ENCODE data around the gene TMCO2. TPM values are rescaled to one million over a fixed set of nuclear protein-coding genes. Genes with fewer than 3 reads are reported as not detected.

TMCO2 gene
- total RNA-seq, 1 experiment from 2014 or later: not detected

DNA sequence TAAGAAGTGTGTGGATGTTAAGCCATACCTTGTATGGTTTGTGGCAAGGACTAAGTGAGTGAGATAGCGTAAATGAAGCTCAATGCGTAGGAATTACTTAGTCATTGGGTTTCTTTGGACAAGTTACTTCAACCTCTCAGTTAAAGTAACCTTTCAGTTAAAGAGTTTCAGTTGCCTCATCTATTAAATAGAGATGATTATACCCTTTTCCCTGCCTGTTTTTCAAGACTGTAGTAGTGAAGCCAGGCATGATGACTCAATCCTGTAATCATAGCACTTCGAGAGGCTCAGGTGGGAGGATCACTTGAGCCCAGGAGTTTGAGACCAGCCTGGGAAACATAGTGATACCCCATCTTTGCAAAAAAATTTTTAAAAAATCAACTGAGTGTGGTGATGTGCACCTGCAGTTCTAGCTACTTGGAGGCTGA is 16.6 kb downstream of the TMCO2 start:
- Histone ChIP-seq H3K4me2 (ENCODE audit: low read depth, low read length, poor library complexity, severe bottlenecking) (no peak overlapping the region), H3K27ac (ENCODE audit: low read length) (no peak overlapping the region), H2AFZ (ENCODE audit: low read length) (no peak overlapping the region), H3K79me2 (ENCODE audit: low read length) (peaks cover 72% of the 10 kb centered on the region), H3K9me3 (ENCODE audit: low read length) (no peaks in the 10 kb centered on the region), H3K4me3 (ENCODE audit: low read length) (no peak overlapping the region), H3K9me2 (replicated peaks; ENCODE audit: insufficient read depth, low read length) (no peaks in the 10 kb centered on the region), H3K9ac (ENCODE audit: low read length) (no peak overlapping the region), H3K27me3 (ENCODE audit: low read length) (no peaks in the 10 kb centered on the region), H3K4me1 (ENCODE audit: low read length) (peaks cover 7% of the 10 kb centered on the region), H3K36me3 (ENCODE audit: insufficient read depth, low read length) (peaks cover 56% of the 10 kb centered on the region), H4K20me1 (ENCODE audit: insufficient read depth, low read depth, low read length) (no peaks in the 10 kb centered on the region)
- DNase-seq: no peak

GRCh38 chr1:40265298-40265697 is 17.6 kb downstream of the TMCO2 start:
- no peak for DNase-seq
- Histone ChIP-seq H3K9me2 (replicated peaks; ENCODE audit: insufficient read depth, low read length) (no peaks in the 10 kb centered on the region), H3K9ac (ENCODE audit: low read length) (no peak overlapping the region), H3K4me1 (ENCODE audit: low read length) (peaks cover 3% of the 10 kb centered on the region; the same call in 1 of the 2 replicates), H3K79me2 (ENCODE audit: low read length) (peaks cover 63% of the 10 kb centered on the region), H3K9me3 (ENCODE audit: low read length) (no peaks in the 10 kb centered on the region), H3K36me3 (ENCODE audit: insufficient read depth, low read length) (peaks cover 64% of the 10 kb centered on the region), H3K4me2 (ENCODE audit: low read depth, low read length, poor library complexity, severe bottlenecking) (no peak overlapping the region), H2AFZ (ENCODE audit: low read length) (no peak overlapping the region), H3K27ac (ENCODE audit: low read length) (no peak overlapping the region), H3K27me3 (ENCODE audit: low read length) (no peaks in the 10 kb centered on the region), H4K20me1 (ENCODE audit: insufficient read depth, low read depth, low read length) (no peaks in the 10 kb centered on the region), H3K4me3 (ENCODE audit: low read length) (no peak overlapping the region)

- Histone ChIP-seq H3K79me2 (ENCODE audit: low read length) (peaks cover 57% of the 10 kb centered on the region), H3K9me3 (ENCODE audit: low read length) (no peaks in the 10 kb centered on the region), H3K4me2 (ENCODE audit: low read depth, low read length, poor library complexity, severe bottlenecking) (no peak overlapping the region), H3K27ac (ENCODE audit: low read length) (no peak overlapping the region), H3K27me3 (ENCODE audit: low read length) (no peaks in the 10 kb centered on the region), H3K4me1 (ENCODE audit: low read length) (no peaks in the 10 kb centered on the region), H2AFZ (ENCODE audit: low read length) (no peak overlapping the region), H3K36me3 (ENCODE audit: insufficient read depth, low read length) (peaks cover 58% of the 10 kb centered on the region), H3K9ac (ENCODE audit: low read length) (no peak overlapping the region), H3K4me3 (ENCODE audit: low read length) (no peak overlapping the region), H4K20me1 (ENCODE audit: insufficient read depth, low read depth, low read length) (no peaks in the 10 kb centered on the region), H3K9me2 (replicated peaks; ENCODE audit: insufficient read depth, low read length) (no peaks in the 10 kb centered on the region)
- no peak for DNase-seq
Observed at GRCh38 chr1:40265919-40266318, 18.2 kb downstream of the TMCO2 start.

DNA sequence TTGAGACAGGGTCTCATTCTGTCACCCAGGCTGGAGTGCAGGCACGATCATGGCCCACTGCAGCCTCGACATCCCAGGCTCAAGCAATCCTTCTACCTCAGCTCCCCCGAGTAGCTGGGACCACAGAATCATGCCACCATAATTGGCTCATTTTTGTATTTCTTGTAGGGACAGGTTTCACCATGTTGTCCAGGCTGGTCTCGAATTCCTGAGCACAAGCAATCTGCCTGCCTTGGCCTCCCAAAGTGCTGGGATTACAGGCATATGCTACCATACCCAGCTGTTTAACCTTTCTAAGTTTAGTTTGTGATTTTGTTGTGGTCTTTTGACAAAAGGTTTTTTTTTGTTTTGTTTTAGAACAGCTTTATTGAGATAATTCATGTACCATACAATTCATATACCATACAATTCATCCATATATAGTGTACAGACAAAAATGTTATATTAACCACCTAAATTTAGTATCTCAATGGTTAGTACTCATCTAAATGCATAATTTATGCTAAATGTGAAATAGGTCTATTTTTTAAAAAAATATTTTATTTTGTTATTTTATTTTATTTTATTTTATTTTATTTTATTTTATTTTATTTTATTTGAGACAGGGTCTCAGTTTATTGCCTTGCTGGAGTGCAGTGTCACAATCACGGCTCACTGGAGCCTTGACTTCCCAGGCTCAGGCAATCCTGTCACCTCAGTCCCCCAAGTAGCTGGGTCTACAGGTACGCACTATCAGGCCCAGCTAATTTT is 19.2 kb downstream of the TMCO2 start:
- no peak overlapping the region for H3K27ac ChIP-seq (ENCODE audit: low read length)
- peaks cover 47% of the 10 kb centered on the region for H3K79me2 ChIP-seq (ENCODE audit: low read length)
- no peak for DNase-seq
- H3K4me3 ChIP-seq (ENCODE audit: low read length): no peak overlapping the region
- H3K4me2 ChIP-seq (ENCODE audit: low read depth, low read length, poor library complexity, severe bottlenecking): no peak overlapping the region
- H3K9me3 ChIP-seq (ENCODE audit: low read length): no peaks in the 10 kb centered on the region
- no peaks in the 10 kb centered on the region for H4K20me1 ChIP-seq (ENCODE audit: insufficient read depth, low read depth, low read length)
- peaks cover 51% of the 10 kb centered on the region; the same call in 1 of the 2 replicates for H3K36me3 ChIP-seq (ENCODE audit: insufficient read depth, low read length)
- H2AFZ ChIP-seq (ENCODE audit: low read length): no peak overlapping the region
- no peaks in the 10 kb centered on the region for H3K4me1 ChIP-seq (ENCODE audit: low read length)
- no peaks in the 10 kb centered on the region for H3K27me3 ChIP-seq (ENCODE audit: low read length)
- H3K9ac ChIP-seq (ENCODE audit: low read length): no peak overlapping the region
- no peaks in the 10 kb centered on the region for H3K9me2 ChIP-seq (replicated peaks; ENCODE audit: insufficient read depth, low read length)

DNA sequence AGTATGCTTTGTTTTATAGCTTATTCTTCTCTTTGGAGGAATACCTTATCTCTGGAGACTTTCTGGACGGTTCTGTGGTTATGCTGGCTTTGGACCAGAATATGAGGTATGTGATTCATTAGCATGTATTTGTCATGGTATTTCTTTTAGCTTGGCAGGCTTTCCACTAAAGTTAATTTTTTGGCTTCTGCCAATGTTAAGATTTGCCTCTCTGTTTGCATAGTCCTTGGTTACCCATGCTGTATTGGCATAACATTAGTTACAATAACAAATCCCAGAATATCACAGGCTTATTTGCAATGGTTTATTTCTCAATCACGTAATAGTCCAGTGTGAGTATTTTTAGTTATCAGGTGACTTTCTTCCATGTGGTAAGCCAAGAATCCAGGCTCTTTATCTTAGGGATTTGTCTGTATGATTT is 20.0 kb downstream of the TMCO2 start:
- no peak overlapping the region for H3K27ac ChIP-seq (ENCODE audit: low read length)
- DNase-seq: no peak
- no peaks in the 10 kb centered on the region for H4K20me1 ChIP-seq (ENCODE audit: insufficient read depth, low read depth, low read length)
- H3K9ac ChIP-seq (ENCODE audit: low read length): no peak overlapping the region
- no peaks in the 10 kb centered on the region for H3K9me3 ChIP-seq (ENCODE audit: low read length)
- no peak overlapping the region for H3K4me2 ChIP-seq (ENCODE audit: low read depth, low read length, poor library complexity, severe bottlenecking)
- H3K27me3 ChIP-seq (ENCODE audit: low read length): no peaks in the 10 kb centered on the region
- no peaks in the 10 kb centered on the region for H3K4me1 ChIP-seq (ENCODE audit: low read length)
- H3K9me2 ChIP-seq (replicated peaks; ENCODE audit: insufficient read depth, low read length): no peaks in the 10 kb centered on the region
- H3K36me3 ChIP-seq (ENCODE audit: insufficient read depth, low read length): peaks cover 53% of the 10 kb centered on the region
- no peak overlapping the region for H3K4me3 ChIP-seq (ENCODE audit: low read length)
- no peak overlapping the region for H2AFZ ChIP-seq (ENCODE audit: low read length)
- H3K79me2 ChIP-seq (ENCODE audit: low read length): peaks cover 44% of the 10 kb centered on the region

- H3K27me3 ChIP-seq (ENCODE audit: low read length): no peaks in the 10 kb centered on the region
- no peaks in the 10 kb centered on the region for H3K9me3 ChIP-seq (ENCODE audit: low read length)
- H3K4me2 ChIP-seq (ENCODE audit: low read depth, low read length, poor library complexity, severe bottlenecking): no peak overlapping the region
- peaks cover 55% of the 10 kb centered on the region for H3K36me3 ChIP-seq (ENCODE audit: insufficient read depth, low read length)
- peaks cover 40% of the 10 kb centered on the region for H3K79me2 ChIP-seq (ENCODE audit: low read length)
- H3K4me3 ChIP-seq (ENCODE audit: low read length): no peak overlapping the region
- no peak overlapping the region for H3K27ac ChIP-seq (ENCODE audit: low read length)
- no peaks in the 10 kb centered on the region for H4K20me1 ChIP-seq (ENCODE audit: insufficient read depth, low read depth, low read length)
- no peaks in the 10 kb centered on the region for H3K4me1 ChIP-seq (ENCODE audit: low read length)
- no peak overlapping the region for H3K9ac ChIP-seq (ENCODE audit: low read length)
- H2AFZ ChIP-seq (ENCODE audit: low read length): no peak overlapping the region
- no peaks in the 10 kb centered on the region for H3K9me2 ChIP-seq (replicated peaks; ENCODE audit: insufficient read depth, low read length)
- DNase-seq: no peak
Observed at GRCh38 chr1:40268211-40268610, 20.5 kb downstream of the TMCO2 start.

DNA sequence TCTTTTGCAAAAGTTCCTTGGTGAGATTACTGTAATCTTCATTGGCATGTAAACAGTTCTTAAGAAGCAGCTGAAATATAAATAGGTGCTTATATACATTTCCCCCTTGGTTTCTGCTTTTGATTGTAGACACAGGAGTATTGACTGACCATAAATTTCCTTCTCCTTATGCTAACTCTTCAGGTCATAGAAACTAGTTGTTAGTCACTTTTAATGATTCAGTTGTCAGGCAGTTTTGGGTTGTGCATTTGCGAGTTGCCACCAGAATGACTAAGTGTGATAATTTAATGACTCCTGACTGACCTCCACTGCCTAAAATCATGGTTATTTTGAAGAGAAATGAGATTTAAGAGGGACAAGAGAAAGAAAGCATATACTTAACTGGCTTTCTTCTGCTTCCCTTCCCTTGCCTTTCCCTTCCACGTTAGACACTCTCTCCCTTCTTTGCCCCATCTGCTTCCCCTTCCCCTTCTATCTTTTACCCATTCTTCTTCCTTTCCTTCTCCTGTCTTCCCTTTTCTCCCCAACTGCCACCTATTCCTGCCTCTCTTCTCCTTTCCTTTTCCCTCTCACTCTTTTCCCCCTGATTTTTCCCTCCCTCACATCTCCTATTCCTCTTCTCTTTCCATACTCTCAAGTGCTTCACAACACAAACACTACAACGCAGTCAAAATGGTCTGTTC is 22.6 kb downstream of the TMCO2 start:
- H2AFZ ChIP-seq (ENCODE audit: low read length): no peak overlapping the region
- no peak overlapping the region for H3K4me2 ChIP-seq (ENCODE audit: low read depth, low read length, poor library complexity, severe bottlenecking)
- H3K27ac ChIP-seq (ENCODE audit: low read length): no peak overlapping the region
- no peaks in the 10 kb centered on the region for H3K27me3 ChIP-seq (ENCODE audit: low read length)
- peaks cover 52% of the 10 kb centered on the region for H3K36me3 ChIP-seq (ENCODE audit: insufficient read depth, low read length)
- DNase-seq: no peak
- H4K20me1 ChIP-seq (ENCODE audit: insufficient read depth, low read depth, low read length): no peaks in the 10 kb centered on the region
- H3K79me2 ChIP-seq (ENCODE audit: low read length): peaks cover 30% of the 10 kb centered on the region
- no peak overlapping the region for H3K9ac ChIP-seq (ENCODE audit: low read length)
- H3K9me2 ChIP-seq (replicated peaks; ENCODE audit: insufficient read depth, low read length): no peaks in the 10 kb centered on the region
- H3K9me3 ChIP-seq (ENCODE audit: low read length): no peaks in the 10 kb centered on the region
- no peaks in the 10 kb centered on the region for H3K4me1 ChIP-seq (ENCODE audit: low read length)
- H3K4me3 ChIP-seq (ENCODE audit: low read length): no peak overlapping the region

DNA sequence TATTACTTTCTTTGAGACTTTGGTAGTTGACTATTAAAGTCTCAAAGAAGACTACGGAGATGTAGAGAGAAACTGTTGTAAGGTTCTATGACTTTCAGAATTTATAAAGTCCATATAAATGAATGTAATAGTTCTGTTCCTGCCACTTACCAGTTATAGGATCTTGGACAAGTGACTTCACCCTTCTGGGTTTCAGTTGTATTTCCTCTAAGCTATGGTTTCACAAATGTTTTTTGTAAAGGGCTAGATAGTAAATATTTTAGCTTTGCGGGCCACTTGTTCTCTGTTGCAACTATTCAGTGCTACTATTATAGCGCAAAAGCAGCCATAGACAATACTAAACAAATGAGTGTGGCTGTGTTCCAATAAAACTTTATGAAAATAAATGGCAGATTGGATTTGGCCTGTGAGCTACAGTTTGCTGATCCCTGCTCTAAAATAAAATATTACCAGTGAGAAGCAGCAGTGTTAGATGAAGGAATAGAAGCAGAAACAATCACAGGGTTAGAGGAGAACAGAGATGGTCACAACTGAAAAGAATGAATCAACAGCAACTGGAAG is 25.0 kb downstream of the TMCO2 start:
- Histone ChIP-seq H3K36me3 (ENCODE audit: insufficient read depth, low read length) (peaks cover 49% of the 10 kb centered on the region), H3K27ac (ENCODE audit: low read length) (no peak overlapping the region), H2AFZ (ENCODE audit: low read length) (no peak overlapping the region), H4K20me1 (ENCODE audit: insufficient read depth, low read depth, low read length) (no peaks in the 10 kb centered on the region), H3K4me3 (ENCODE audit: low read length) (no peak overlapping the region), H3K9me2 (replicated peaks; ENCODE audit: insufficient read depth, low read length) (no peaks in the 10 kb centered on the region), H3K4me2 (ENCODE audit: low read depth, low read length, poor library complexity, severe bottlenecking) (no peak overlapping the region), H3K27me3 (ENCODE audit: low read length) (no peaks in the 10 kb centered on the region), H3K9me3 (ENCODE audit: low read length) (no peaks in the 10 kb centered on the region), H3K9ac (ENCODE audit: low read length) (no peak overlapping the region), H3K4me1 (ENCODE audit: low read length) (no peaks in the 10 kb centered on the region), H3K79me2 (ENCODE audit: low read length) (peaks cover 20% of the 10 kb centered on the region)
- DNase-seq: no peak
